ENCODE measurements around the gene PCSK9.

Gene PCSK9

DNA sequence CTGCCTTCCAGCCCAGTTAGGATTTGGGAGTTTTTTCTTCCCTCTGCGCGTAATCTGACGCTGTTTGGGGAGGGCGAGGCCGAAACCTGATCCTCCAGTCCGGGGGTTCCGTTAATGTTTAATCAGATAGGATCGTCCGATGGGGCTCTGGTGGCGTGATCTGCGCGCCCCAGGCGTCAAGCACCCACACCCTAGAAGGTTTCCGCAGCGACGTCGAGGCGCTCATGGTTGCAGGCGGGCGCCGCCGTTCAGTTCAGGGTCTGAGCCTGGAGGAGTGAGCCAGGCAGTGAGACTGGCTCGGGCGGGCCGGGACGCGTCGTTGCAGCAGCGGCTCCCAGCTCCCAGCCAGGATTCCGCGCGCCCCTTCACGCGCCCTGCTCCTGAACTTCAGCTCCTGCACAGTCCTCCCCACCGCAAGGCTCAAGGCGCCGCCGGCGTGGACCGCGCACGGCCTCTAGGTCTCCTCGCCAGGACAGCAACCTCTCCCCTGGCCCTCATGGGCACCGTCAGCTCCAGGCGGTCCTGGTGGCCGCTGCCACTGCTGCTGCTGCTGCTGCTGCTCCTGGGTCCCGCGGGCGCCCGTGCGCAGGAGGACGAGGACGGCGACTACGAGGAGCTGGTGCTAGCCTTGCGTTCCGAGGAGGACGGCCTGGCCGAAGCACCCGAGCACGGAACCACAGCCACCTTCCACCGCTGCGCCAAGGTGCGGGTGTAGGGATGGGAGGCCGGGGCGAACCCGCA is at the start of gene PCSK9:
Gene PCSK9 (plus strand): TSS at position 207 of the 741 bp plus-strand sequence. CDS start 290 bp downstream, at position 497.
- no peak for DNase-seq

DNA sequence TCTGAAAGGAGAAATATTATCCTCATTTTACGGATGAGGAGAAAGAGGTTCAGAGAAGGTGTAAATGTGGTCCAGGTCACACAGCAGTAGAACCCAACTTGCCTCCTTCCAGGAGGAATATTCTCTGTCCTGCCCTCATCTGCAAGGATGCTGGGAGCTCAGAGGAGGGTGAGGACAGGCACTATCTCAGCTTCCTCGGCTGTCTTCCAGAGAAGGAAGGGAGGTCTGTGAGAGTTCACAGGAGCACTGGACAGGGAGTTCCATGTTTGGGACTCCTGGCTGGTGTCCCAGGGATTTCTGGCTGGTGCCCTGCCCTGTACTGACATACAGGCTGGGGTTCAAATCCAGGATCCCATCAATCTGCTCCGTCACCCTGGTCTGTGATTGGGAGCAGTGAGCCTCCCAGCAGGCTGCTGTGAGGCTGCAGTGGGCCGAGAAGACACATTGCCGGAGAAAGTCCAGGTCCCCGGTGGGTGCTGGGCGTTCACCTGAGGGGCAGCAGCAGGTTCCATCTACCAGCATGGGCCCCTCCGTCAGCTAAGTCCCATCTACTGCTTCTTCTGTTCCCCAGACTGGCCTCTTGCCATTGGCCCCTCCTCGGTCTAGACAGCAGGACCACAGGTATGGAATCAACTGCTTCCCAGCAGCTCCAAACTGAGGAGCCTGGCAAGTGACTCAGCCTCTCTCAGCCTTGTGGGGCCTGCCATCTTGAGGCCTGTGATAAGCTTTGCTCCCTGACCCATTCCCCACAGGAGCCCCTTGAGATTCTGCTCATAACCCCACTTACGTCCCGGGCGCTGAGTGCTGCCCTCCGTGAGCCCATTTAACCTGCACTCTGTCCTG is 49.2 kb upstream of the PCSK9 start:
- no peak for DNase-seq

DNA sequence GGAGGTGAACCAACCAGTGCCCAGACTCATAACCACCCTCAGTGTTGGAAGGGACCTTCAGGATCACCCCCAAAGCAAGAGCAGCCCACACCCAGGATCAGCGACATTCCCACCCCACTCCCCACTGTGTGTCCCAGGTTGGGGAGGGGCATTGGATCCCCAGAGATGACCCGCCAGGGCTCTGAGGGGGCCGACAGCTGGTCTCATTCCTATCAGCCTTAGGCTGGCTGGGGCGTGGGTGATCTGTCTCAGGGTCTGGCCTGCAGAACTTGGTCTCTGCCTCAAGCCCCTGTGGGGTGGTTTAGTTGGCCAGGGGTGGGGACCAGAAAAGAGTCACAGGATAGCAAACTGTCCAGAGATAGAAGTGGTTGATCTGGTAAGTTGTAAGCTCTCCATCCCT is 48.4 kb upstream of the PCSK9 start:
- DNase-seq: no peak

DNA sequence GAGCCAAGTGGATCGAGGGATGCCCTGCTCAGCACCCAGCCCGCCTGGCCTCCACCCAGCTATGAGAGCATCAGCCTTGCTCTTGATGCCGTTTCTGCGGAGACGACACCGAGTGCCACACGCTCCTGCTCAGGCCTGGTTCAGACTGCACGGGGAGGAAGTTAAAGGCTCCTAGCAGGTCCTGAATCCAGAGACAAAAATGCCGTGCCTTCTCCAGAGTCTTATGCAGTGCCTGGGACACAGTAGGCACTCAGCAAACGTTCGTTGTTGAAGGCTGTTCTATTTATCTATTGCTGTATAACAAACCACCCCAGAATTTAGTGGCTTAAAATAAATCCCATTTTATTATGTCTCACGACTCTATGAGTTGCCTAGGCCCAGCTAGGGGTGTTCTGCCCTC is 47.4 kb upstream of the PCSK9 start:
- DNase-seq: no peak

DNA sequence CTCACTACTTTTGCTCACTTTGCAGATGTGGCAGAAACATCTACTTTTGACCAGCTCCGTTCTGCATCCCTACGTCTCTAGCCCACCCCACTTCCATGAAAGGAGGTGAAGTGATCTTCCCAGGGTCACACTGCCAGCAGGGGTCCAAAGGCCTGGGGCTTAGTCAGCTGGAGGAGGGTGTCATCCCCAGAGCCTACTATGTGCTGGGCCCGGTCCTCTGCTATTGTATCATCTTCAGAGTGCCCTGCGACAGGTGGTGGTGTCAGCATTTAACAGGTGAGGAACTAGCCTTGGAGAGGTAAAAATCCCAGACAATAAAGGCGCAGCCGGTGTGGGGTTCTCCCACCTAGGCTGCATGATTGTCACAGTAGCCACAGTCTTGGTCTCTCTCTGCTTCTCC is 46.2 kb upstream of the PCSK9 start:
- DNase-seq: no peak

DNA sequence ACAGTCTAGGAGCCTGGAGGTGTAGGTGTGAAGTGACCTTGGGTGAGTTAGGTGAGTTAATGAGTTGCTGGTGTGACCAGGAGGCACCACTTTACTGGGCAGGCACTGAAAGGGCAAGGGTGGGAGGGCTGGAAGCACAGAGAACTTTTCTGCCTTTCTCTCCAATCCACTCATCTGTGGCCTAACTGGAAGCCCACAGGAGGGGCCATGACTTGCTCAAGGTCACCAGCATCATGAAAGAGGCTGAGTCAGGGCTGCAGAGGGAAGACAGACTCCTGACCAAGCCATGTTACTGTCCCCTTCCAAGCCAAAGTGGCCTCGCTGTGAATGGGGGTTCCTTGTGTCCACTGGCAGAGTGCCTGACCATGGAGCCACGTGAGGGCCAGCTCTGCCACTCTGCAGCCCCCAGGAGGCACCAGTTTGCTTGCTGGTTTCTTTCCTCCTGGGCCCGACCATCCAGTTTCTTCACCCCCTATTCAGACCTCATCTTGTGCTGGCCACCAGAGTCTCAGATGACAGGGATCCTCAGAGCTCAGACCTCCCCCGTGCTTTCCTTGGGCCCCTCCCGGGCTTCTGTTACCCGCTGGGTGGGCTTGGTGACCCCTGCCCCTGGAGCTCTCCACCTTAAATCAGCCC is 44.9 kb upstream of the PCSK9 start:
- no peak for DNase-seq

DNA sequence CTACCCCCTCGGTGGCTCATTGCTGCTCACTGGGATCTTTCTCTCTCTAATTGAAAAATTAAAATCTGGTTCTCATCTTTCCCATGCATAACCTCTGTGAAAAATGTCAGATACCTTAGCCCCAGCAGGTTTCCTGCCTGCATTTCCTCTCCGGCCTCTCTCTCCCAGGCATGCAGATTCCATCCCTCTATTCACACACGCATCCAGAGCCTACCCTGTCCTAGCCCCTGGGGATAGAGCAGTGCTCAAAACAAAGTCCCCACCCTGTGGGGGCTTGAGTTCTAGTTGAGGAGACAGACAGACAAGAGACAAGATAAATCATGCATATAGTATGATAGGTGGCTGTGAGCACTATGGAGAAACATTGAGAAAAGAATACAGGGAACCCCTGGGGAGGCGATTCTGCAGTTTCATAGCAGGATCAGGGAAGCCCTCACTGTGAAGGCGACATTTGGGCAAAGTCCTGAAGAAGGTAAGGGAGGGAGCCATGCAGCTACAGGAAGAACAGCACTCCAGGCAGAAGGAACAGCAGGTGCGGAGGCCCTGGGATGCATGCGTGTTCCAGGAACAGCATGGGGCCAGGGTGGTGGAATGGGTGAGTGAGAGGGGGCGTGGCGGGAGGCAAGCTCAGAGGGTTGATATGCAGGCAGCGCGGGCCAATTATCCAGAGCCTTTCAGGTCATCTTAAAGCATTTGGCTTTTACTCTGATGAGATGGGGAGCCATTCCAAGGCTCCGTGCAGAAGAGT is 44.2 kb upstream of the PCSK9 start:
- no peak for DNase-seq

DNA sequence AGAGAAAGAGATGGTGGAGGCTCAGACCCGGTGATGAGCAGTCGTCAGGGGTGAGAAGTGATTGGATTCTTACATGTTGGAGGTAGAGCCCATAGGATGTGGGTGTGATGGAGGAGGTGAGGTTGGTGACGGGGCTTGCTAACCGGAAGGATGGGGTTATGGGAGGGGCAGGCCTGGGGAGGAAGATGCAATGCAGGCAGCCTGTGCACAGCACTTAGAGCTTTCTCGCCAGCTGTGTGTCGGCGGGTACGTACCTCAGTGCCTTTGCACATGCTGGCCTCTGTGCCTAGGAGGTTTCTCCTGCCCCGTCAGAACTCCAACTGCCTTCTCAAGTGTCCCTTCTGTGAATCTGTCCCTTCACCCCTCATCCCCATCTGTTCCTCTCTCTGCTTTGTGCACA is 43.5 kb upstream of the PCSK9 start:
- DNase-seq: no peak

DNA sequence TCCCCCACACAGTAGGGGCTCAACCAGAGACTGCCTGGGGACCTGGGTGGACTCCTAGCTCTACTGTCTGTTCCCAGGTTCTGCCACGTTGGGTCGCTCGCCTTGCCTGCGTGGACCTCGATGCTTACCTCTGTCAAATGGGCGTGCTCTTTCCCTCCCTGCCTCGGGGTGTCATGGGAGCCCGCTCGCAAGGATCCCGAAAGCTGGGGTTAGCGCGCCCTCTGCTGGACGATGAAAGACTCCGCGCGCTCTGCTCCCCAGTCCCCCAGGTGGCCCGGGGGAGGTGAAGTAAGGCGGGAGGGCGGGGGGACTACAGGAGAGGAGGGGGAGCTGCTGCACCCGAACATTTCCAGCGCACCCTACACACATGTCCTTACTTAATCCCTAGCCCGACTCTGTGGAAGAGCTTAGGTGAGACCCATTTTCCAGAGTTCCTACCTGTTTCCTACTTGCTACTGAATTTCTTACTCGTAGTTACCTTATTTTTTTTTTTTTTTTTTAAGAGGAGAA is 42.9 kb upstream of the PCSK9 start:
- peak; percentile 12 for DNase-seq

DNA sequence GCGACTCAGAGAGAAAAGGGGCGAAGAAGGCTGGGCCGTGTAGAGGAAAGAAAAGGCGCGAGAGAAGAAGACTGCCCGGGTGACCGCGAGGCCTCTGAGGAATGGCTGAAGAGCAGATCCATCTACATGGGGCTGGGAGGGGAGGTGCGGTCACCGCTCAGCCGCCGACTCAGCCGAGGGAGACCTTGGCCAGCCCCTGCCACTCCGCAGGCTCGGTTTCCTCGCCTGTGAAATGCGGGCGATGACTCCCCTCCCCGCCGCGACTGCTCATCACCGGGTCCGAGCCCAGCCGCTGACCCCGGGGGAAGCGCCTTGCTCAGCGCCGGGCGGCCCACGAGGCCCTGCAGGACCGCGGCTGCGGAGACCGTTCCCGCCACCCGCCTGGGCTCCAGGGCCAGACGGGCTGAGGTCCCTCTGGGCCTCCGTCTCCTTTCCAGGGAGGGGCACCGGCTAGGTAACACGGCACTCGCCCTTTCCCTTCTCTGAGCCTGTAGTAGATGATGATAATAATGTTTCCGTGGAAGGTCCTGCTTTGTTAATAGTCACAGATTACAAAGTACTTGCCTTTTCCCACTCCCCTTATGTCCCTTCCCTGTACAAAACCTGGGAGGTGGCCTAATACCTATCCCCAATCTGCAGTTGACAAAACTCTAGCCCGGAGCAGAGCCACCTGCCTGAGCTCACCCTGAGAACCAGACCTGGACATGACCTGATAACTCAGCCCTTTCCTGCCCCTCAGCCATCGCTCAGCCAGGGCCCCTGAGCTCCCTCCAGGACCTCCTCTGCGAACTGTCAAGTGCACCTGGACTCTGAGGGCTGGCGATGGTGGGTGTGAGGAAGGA is 42.3 kb upstream of the PCSK9 start:
- DNase-seq: no peak

DNA sequence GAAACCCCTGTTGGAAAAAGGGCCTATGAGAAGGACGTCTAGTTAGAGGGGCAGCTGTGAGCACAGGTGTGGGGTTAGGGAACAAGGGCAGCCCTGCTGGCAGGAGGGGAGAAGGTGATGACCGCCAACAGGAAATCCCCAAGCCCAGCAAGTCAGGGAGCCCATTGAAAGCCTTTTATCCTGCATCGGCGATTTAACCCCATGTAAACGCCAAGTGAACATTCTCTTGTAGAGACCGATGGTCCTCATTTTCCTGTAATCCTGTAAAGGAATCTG is 41.7 kb upstream of the PCSK9 start:
- no peak for DNase-seq

DNA sequence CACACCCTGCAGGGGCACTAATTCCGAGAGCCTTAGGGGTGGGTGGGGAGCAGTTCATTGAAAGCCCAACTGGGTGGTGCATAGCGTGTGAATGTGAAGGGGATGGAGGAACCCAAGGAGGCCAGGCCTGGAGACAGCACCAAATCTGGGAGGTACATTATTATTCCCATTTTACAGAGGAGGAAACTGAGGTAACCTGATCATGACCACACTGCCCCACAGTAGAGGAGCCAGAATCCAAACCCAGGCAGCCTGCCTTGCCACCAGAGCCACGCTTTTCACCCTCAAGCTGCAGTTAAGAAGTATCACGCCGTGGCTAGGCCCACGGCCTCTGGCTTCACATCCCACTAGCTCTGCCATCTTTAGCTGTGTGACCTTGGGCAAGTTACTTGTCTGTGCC is 41.2 kb upstream of the PCSK9 start:
- no peak for DNase-seq

DNA sequence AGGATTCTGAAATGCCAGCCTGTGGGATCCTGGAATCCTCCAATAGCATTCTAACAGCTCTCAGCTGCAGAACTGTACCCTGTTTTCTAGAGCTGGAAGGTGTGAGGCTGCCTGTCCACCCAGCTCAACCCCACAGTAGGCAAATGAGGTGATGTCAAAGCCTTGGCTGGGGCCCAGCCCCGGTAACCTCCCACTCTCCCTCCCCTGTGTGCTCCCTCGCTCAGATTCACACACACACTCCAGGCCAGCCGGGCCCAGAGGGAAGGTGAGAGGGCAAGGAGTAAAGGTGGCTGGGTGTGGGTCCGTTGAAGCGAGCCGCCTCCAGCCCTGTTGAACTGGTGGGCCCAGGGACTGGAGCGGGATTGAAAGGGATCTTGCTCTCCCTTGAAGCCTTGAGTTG is 40.7 kb upstream of the PCSK9 start, which contains the start of gene BSND:
Gene BSND (plus strand): TSS at position 257 of the 400 bp plus-strand sequence. CDS start 254 bp downstream, outside the sequence.
- DNase-seq: no peak

DNA sequence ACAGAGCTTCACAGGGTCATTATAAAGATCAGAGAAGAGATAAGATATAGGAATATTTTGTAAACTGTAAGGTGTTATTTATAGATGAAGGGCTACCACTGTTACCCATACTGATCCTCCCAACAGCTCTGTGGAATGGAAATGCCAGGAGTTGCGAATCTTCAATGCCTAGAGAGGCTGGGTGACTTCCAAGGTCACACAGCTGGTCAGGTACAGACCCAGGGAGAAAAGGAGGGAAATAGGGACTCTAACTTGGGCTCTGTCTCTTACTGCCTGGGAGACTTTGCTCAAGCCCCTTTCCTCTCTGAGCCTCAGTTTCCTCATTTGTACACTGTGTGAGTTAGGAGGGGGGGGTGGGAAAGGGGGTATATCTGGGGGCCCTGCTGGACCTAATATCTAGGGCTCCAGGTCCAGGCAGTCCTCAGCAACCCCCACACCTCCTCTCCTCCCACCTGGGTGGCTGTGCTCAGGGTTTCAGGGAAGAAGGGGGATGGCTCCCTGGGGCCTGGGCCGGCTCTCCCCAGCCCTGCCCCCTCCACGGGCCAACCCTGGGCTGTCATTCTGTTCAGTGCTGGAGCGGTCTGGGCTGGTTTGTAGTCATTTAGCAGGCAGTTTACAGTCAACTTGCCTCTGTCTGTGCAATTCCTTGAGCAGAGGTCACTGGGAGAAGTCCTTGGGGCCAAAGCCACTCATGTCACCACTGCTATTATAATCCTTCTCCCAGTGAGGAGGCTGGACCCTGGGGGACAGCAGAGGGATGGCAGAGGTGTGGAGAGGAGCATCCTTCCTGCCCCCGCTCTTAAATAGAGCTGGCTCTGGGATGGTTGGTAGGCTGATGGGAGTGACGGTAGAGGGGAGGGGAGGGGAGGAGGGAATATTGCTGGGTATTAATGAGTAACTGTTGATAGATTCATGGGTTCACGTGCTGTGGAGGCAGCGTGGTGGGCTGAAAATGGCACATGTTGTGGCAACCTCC is 39.0 kb upstream of the PCSK9 start:
- no peak for DNase-seq

DNA sequence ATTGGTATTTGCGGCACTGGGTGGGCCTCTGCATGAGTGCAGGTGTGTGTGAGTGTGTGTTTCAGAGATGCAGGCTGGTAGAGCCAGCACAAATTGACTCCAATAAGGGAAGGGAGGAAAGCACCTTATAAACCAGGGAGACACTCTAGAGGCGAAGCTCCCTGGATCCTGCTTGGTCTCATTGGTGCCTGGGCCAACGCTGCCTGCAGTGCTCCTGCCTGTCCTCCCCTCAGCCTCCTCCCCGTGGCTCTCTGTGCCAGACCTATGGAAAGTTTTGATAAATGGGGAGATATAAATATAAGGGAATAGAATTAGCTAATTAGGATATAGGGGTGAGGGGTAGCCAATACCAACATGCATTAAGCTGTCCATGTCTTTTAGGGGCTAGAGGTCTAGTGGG is 38.0 kb upstream of the PCSK9 start:
- no peak for DNase-seq

DNA sequence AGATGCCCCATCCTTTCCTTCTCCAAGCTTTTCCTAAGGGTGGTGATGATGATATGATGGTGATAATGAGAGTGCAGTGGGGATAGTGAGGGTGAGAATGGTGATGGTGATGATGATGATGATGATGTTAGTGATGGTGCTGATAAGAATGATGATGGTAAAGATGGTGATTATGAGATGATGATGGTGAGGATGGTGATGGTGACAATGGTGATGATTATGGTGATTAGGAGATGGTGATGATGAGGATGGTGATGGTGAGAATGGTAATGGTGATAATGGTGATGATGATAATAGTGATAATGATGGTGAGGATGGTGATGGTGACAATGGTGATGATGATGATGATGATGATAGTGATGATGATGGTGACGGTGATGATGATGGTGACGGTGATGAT is 36.7 kb upstream of the PCSK9 start:
- no peak for DNase-seq

DNA sequence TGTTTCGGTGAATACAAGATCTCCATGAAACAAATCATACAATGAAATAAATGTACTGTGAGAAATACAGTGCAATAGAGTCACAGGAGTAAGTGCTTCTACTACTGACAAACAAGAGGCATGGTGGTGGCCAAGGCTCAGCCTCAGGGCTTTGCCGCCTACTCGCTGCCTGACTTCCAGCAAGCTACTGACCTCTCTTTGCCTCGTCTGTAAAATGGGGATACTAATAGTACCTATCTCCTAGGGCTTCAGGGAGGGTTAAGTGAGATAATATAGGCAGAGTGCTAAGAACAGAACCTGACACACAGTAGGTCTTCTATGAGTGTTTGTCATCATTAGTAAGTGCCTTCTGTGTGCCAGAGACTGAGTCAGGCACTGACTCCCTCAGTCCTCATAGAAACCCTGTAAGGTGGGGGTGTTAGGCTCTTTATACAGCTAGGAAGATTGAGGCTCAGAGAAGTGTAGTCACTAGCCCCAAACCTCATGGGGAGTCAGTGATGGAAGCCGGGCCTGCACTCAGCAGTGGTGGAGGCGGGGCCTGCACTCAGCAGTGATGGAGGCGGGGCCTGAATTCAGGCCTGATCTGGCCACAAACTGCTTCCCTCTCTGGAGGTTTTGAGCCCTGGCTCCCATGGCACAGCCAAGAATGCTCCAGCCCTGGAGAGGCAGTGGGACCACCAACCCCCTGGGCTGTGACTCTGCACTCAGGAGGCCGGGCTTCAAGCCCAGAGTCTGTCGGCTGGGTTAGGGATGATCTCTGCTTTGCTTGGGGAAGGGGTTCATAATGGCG is 33.8 kb upstream of the PCSK9 start:
- DNase-seq: no peak

DNA sequence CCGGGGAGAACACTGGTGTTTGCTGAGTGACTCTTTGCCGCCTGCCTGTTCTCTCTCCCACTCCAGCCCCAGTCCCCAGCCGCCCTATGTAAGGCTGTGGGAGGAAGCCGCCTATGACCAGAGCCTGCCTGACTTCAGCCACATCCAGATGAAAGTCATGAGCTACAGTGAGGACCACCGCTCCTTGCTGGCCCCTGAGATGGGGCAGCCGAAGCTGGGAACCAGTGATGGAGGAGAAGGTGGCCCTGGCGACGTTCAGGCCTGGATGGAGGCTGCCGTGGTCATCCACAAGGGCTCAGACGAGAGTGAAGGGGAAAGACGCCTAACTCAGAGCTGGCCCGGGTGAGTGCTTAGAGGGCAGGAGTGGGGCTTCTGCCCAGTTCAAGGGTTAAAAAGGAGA is 32.4 kb upstream of the PCSK9 start:
- no peak for DNase-seq

DNA sequence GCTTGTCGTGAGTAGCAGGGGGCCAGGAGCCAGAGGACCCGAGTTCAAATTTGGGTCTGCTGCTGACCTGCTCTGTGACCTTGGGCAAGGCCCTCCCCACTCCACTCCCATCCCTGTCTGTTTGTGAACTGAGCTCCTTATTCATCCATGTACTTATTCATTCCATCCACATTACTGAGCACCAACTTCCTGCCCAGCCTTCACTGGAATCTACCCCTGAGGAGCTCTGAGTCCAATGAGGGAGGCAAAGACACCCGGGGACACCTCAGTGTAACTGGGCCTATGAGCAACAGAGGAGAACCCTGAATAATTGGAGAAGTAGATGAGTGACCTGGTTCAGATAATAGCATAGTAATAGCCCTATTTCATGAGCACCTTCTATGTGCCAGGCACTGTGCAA is 31.7 kb upstream of the PCSK9 start:
- DNase-seq: peak; percentile 41

Data from amniotic stem cell (primary cell).